A549 (cell line): Measurements from ENCODE around the gene AP2A2.

Experiments used
- BHLHE40 ChIP-seq: IDR thresholded peaks from 2 replicates; pipeline ENCODE4 v1.6.1; 2012; ENCODE audit warnings: low read depth, low read length, inconsistent platforms
- CBX8 ChIP-seq: fragments of 200-600 bp; sonication (generic); IDR thresholded peaks from 2 replicates; pipeline ENCODE4 v1.6.1; 2016
- ESRRA ChIP-seq: fragments of 150-350 bp; IDR thresholded peaks from 2 replicates; pipeline ENCODE4 v1.6.1; 2014; ENCODE audit warnings: mild to moderate bottlenecking, low read length, borderline replicate concordance
- FOSL2 ChIP-seq, 2 experiments: fragments of 450-650 bp in 1 of 2; fragments of >200 bp in 1 of 2; sonication (Bioruptor Twin) in 1 of 2; formaldehyde crosslinking; IDR thresholded peaks; 2 replicates each; pipeline versions ENCODE4 v1.5.0 to v1.6.1; 2016 to 2020; ENCODE audit warnings: mild to moderate bottlenecking in 1 of 2, moderate library complexity in 1 of 2
- HDAC2 ChIP-seq: fragments of 200-600 bp; sonication (generic); IDR thresholded peaks from 2 replicates; pipeline ENCODE4 v1.6.1; 2016
- MAFK ChIP-seq: fragments of 450-650 bp; IDR thresholded peaks from 2 replicates; pipeline ENCODE4 v1.6.1; 2014; ENCODE audit not compliant: partially characterized antibody
- POLR2A ChIP-seq: IDR thresholded peaks from 2 replicates; pipeline ENCODE4 v1.6.1; 2012; ENCODE audit warnings: mild to moderate bottlenecking, low read length
- ZFP36 ChIP-seq: fragments of 450-650 bp; IDR thresholded peaks from 2 replicates; pipeline ENCODE4 v1.6.1; 2014; ENCODE audit warnings: borderline replicate concordance; ENCODE audit not compliant: partially characterized antibody
- TF ChIP-seq, protein P1 (sequence below): fragments of >200 bp; sonication (Bioruptor Twin); formaldehyde crosslinking; IDR thresholded peaks from 3 replicates; pipeline ENCODE4 v1.5.1; 2016
- TF ChIP-seq, protein P2 (sequence below): fragments of 450-650 bp; IDR thresholded peaks from 2 replicates; pipeline ENCODE4 v1.6.1; 2014; ENCODE audit warnings: antibody characterized with exemption
- TF ChIP-seq, protein P3 (sequence below): IDR thresholded peaks from 2 replicates; pipeline ENCODE4 v1.6.1; 2012
- TF ChIP-seq, protein P4 (sequence below): fragments of 200-600 bp; sonication (generic); IDR thresholded peaks from 2 replicates; pipeline ENCODE4 v1.6.1; 2016; ENCODE audit warnings: antibody characterized with exemption, mild to moderate bottlenecking, moderate library complexity

DNA sequence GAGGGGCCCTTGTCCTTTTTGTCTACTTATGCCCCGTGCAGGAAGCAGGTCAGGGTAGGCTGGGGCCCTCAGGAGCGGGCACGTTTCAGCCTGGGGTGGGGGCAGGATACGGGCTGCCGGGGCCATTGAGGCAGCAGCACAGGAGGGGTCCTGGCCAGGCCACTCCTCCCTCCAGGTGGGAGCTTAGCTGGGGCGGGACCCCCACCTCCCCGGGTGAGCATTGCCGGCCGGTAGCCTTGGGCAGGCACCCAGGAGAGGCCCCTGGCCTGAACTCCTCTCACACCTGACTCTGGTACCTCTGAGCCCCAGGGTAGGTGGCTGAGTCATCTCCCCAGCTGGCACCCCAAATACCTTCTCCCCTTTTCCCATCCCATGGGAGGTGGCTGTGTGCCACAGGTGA, 115.8 kb downstream of the AP2A2 start:
- TF ChIP-seq, protein P1, sequence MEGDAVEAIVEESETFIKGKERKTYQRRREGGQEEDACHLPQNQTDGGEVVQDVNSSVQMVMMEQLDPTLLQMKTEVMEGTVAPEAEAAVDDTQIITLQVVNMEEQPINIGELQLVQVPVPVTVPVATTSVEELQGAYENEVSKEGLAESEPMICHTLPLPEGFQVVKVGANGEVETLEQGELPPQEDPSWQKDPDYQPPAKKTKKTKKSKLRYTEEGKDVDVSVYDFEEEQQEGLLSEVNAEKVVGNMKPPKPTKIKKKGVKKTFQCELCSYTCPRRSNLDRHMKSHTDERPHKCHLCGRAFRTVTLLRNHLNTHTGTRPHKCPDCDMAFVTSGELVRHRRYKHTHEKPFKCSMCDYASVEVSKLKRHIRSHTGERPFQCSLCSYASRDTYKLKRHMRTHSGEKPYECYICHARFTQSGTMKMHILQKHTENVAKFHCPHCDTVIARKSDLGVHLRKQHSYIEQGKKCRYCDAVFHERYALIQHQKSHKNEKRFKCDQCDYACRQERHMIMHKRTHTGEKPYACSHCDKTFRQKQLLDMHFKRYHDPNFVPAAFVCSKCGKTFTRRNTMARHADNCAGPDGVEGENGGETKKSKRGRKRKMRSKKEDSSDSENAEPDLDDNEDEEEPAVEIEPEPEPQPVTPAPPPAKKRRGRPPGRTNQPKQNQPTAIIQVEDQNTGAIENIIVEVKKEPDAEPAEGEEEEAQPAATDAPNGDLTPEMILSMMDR: no peak
- TF ChIP-seq POLR2A (no peak), HDAC2 (no peak), FOSL2 (IDR thresholded peaks at IDR 0.05) (no peak), FOSL2 (CRISPR knock-in tag; IDR thresholded peaks at IDR 0.05) (no peak), ZFP36 (no peak), BHLHE40 (no peak), ESRRA (no peak), CBX8 (no peak), MAFK (no peak)
- TF ChIP-seq, protein P2, sequence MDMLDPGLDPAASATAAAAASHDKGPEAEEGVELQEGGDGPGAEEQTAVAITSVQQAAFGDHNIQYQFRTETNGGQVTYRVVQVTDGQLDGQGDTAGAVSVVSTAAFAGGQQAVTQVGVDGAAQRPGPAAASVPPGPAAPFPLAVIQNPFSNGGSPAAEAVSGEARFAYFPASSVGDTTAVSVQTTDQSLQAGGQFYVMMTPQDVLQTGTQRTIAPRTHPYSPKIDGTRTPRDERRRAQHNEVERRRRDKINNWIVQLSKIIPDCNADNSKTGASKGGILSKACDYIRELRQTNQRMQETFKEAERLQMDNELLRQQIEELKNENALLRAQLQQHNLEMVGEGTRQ: no peak
- TF ChIP-seq, protein P3, sequence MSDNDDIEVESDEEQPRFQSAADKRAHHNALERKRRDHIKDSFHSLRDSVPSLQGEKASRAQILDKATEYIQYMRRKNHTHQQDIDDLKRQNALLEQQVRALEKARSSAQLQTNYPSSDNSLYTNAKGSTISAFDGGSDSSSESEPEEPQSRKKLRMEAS: no peak
- TF ChIP-seq, protein P4, sequence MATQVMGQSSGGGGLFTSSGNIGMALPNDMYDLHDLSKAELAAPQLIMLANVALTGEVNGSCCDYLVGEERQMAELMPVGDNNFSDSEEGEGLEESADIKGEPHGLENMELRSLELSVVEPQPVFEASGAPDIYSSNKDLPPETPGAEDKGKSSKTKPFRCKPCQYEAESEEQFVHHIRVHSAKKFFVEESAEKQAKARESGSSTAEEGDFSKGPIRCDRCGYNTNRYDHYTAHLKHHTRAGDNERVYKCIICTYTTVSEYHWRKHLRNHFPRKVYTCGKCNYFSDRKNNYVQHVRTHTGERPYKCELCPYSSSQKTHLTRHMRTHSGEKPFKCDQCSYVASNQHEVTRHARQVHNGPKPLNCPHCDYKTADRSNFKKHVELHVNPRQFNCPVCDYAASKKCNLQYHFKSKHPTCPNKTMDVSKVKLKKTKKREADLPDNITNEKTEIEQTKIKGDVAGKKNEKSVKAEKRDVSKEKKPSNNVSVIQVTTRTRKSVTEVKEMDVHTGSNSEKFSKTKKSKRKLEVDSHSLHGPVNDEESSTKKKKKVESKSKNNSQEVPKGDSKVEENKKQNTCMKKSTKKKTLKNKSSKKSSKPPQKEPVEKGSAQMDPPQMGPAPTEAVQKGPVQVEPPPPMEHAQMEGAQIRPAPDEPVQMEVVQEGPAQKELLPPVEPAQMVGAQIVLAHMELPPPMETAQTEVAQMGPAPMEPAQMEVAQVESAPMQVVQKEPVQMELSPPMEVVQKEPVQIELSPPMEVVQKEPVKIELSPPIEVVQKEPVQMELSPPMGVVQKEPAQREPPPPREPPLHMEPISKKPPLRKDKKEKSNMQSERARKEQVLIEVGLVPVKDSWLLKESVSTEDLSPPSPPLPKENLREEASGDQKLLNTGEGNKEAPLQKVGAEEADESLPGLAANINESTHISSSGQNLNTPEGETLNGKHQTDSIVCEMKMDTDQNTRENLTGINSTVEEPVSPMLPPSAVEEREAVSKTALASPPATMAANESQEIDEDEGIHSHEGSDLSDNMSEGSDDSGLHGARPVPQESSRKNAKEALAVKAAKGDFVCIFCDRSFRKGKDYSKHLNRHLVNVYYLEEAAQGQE: no peak
